ENCODE data around the gene TRIP12. TPM values are rescaled to one million over a fixed set of nuclear protein-coding genes. Genes with fewer than 3 reads are reported as not detected.

Gene TRIP12
- total RNA-seq, 2 experiments from 2014 or later: 224 to 229 TPM

Other genes starting within 250 kb of the TRIP12 start
- not detected for gene DNER, start 207.5 kb downstream of the TRIP12 start, total RNA-seq
- 1 to 10 TPM in 1 of 2 experiments, under 1 TPM in 1; 0.71 to 1.1 TPM for gene FBXO36, start 494 bp upstream of the TRIP12 start, total RNA-seq
- gene SLC16A14, start 146.9 kb upstream of the TRIP12 start, total RNA-seq: under 1 TPM; 0.40 to 0.55 TPM

Data from activated CD4-positive, alpha-beta memory T cell treated with anti-CD3 and anti-CD28 coated beads, Interleukin-2, amount 10 ng/mL, durations not matched to agents 7 days and 5 days (primary cell).